K562 (cell line): ENCODE measurements around the gene HOXB5. TPM values are rescaled to one million over a fixed set of nuclear protein-coding genes. Genes with fewer than 3 reads are reported as not detected.
A peak's percentile ranks its signal among the peaks of the same experiment; 100 is the strongest.

Experiments used
- DPF2 ChIP-seq: fragments of 450-650 bp; IDR thresholded peaks from 2 replicates; pipeline ENCODE4 v1.6.1; 2016
- FOXJ2 ChIP-seq: fragments of 200-800 bp; sonication (Bioruptor generic); IDR thresholded peaks from 2 replicates; pipeline ENCODE4 v1.6.1; 2016; ENCODE audit warnings: missing genetic modification characterization, missing compliant biosample characterization
- FOXK2 ChIP-seq, 2 experiments: fragments of 450-650 bp; IDR thresholded peaks in 1 of 2; conservative IDR thresholded peaks in 1 of 2; 2 replicates each; pipeline ENCODE4 v1.6.1; 2016; ENCODE audit warnings: low read depth in 2 of 2, mild to moderate bottlenecking in 1 of 2
- GTF2E2 ChIP-seq: fragments of 200-800 bp; sonication (Bioruptor generic); IDR thresholded peaks from 2 replicates; pipeline ENCODE4 v1.6.1; 2016; ENCODE audit warnings: missing genetic modification characterization, missing compliant biosample characterization
- MEF2D ChIP-seq: conservative IDR thresholded peaks from 2 replicates; pipeline ENCODE4 v1.6.1; 2016; ENCODE audit warnings: low read depth, missing genetic modification characterization, missing compliant biosample characterization
- POLR3G ChIP-seq: IDR thresholded peaks from 2 replicates; pipeline ENCODE4 v1.6.1; 2011; ENCODE audit not compliant: insufficient read length, insufficient replicate concordance; ENCODE audit errors: extremely low read depth
- POU5F1 ChIP-seq: fragments of 150-350 bp; IDR thresholded peaks from 2 replicates; pipeline ENCODE4 v1.6.1; 2014; ENCODE audit warnings: borderline replicate concordance, low read length, low read depth, mild to moderate bottlenecking; ENCODE audit not compliant: partially characterized antibody
- PRMT5 ChIP-seq: sonication (generic); formaldehyde crosslinking; IDR thresholded peaks from 2 replicates; pipeline ENCODE4 v1.5.0; 2020; ENCODE audit warnings: missing genetic modification reagents
- PTTG1 ChIP-seq: fragments of 450-650 bp; IDR thresholded peaks from 2 replicates; pipeline ENCODE4 v1.6.1; 2016; ENCODE audit warnings: low read depth, mild to moderate bottlenecking, missing genetic modification characterization, missing compliant biosample characterization
- RREB1 ChIP-seq: fragments of 250-450 bp; sonication (Bioruptor Pico); IDR thresholded peaks from 2 replicates; pipeline ENCODE4 v1.4.0; 2020
- SUPT5H ChIP-seq: fragments of 450-650 bp; IDR thresholded peaks from 2 replicates; pipeline ENCODE4 v1.6.1; 2016
- TBL1XR1 ChIP-seq, 2 experiments: IDR thresholded peaks; 2 replicates each; pipeline ENCODE4 v1.6.1; 2012; ENCODE audit warnings: improper control_type of control experiment in 2 of 2, low read length in 2 of 2, mild to moderate bottlenecking in 1 of 2
- TCFL5 ChIP-seq: fragments of 250-450 bp; sonication (Bioruptor Pico); conservative IDR thresholded peaks from 2 replicates; pipeline ENCODE4 v1.6.1; 2021; ENCODE audit warnings: mild to moderate bottlenecking, moderate library complexity, matching md5 sums
- XRCC3 ChIP-seq: fragments of 450-650 bp; IDR thresholded peaks from 2 replicates; pipeline ENCODE4 v1.6.1; 2017; ENCODE audit warnings: mild to moderate bottlenecking, moderate library complexity
- ZBTB5 ChIP-seq: fragments of 450-650 bp; IDR thresholded peaks from 2 replicates; pipeline ENCODE4 v1.6.1; 2017; ENCODE audit warnings: antibody characterized with exemption
- ZNF436 ChIP-seq: fragments of 250-450, 450-650 bp; sonication (Bioruptor Pico); formaldehyde crosslinking; IDR thresholded peaks from 2 replicates; pipeline ENCODE4 v1.7.0; 2020; ENCODE audit warnings: mild to moderate bottlenecking
- ZNF695 ChIP-seq: fragments of 450-650 bp; formaldehyde crosslinking; IDR thresholded peaks from 2 replicates; pipeline ENCODE4 v1.4.0; 2020; ENCODE audit warnings: mild to moderate bottlenecking, moderate library complexity
- ZNF75A ChIP-seq: fragments of 450-650 bp; formaldehyde crosslinking; IDR thresholded peaks from 2 replicates; pipeline ENCODE4 v1.4.0; 2020; ENCODE audit warnings: mild to moderate bottlenecking
- polyA plus RNA-seq, 8 experiments: library from polyadenylated mRNA; depleted of rRNA in 4 of 8; stranded (reverse) in 5 of 8; unstranded in 3 of 8; fragments of >200 nt; fragmentation: Nextera tagmentation in 2 of 8; fragmentation: Illumina TruSeq in 1 of 8; extraction: Ambion mirVana in 2 of 8; extraction: Trizol in 1 of 8; gene quantifications; 2 replicates each; pipeline versions ENCODE4 v1.2.1 to v1.2.3, GENCODE V29; 2011 to 2014; ENCODE audit warnings: inconsistent platforms in 1 of 8, missing spikeins in 1 of 8
- total RNA-seq, 7 experiments: library from RNA; depleted of rRNA in 6 of 7; stranded (reverse); fragments of >200 nt in 6 of 7; fragmentation: Illumina TruSeq in 2 of 7; extraction: Trizol in 2 of 7; gene quantifications; 2 replicates each; pipeline versions ENCODE4 v1.2.1 to v1.2.3, GENCODE V29; 2011 to 2021; ENCODE audit warnings: low replicate concordance in 1 of 7

HOXB5 gene
- total and polyA plus RNA-seq, 9 of the 15 experiments (the other 6 are each of a cell fraction or from before 2014, with no cell fraction given): 0.24 to 2.7 (median 0.65) TPM

GRCh38 chr17:48546924-48547807 lies 46.4 kb downstream of the HOXB5 start (continued):
- TF ChIP-seq FOXJ2 (tag) (no peak), PRMT5 (no peak), XRCC3 (no peak), TCFL5 (no peak), TBL1XR1 (IDR thresholded peaks at IDR 0.05; ENCODE audit: low read length in 2 of 2) (peak in 1 of 2 experiments; percentile 72; a peak in 2 of 4 replicates), ZBTB5 (no peak), PTTG1 (tag) (no peak), SUPT5H (no peak; the same call in 1 of the 2 replicates), ZNF695 (CRISPR knock-in tag) (no peak), GTF2E2 (tag) (0 out of 2 replicates have a peak, but pooled peaks have one; percentile 51), RREB1 (CRISPR knock-in tag) (no peak), ZNF436 (CRISPR knock-in tag) (no peak), POU5F1 (no peak), DPF2 (peak; percentile 82; the same call in 1 of the 2 replicates), FOXK2 (conservative IDR thresholded peaks at IDR 0.05 in 1 of 2, IDR thresholded peaks at IDR 0.05 in 1 of 2; ENCODE audit: low read depth in 2 of 2) (peak in 1 of 2 experiments; percentile 67; a peak in 1 of 4 replicates), POLR3G (no peak), MEF2D (tag) (no peak), ZNF75A (CRISPR knock-in tag) (no peak)
